SK-N-SH (cell line): ENCODE measurements around the gene CALHM5.

Source experiments
- CHD2 ChIP-seq: fragments of 150-350 bp; IDR thresholded peaks from 2 replicates; pipeline ENCODE4 v1.6.1; 2018; ENCODE audit warnings: low read length; ENCODE audit not compliant: partially characterized antibody
- ELF1 ChIP-seq: IDR thresholded peaks from 2 replicates; pipeline ENCODE4 v1.4.0; 2012
- EP300 ChIP-seq, 2 experiments: IDR thresholded peaks; 2 replicates each; pipeline versions ENCODE4 v1.4.0 to v1.6.1; 2012; ENCODE audit warnings: borderline replicate concordance in 1 of 2, low read depth in 1 of 2, low read length in 1 of 2
- GABPA ChIP-seq: IDR thresholded peaks from 2 replicates; pipeline ENCODE4 v1.4.0; 2012; ENCODE audit warnings: low read depth, mild to moderate bottlenecking
- NRF1 ChIP-seq: IDR thresholded peaks from 2 replicates; pipeline ENCODE4 v1.6.1; 2012; ENCODE audit warnings: low read depth, mild to moderate bottlenecking, low read length
- POLR2AphosphoS5 ChIP-seq: IDR thresholded peaks from 2 replicates; pipeline ENCODE4 v1.6.1; 2012; ENCODE audit warnings: low read depth, low read length
- RFX5 ChIP-seq: IDR thresholded peaks from 2 replicates; pipeline ENCODE4 v1.6.1; 2012; ENCODE audit warnings: mild to moderate bottlenecking, improper control_type of control experiment, low read length
- SMC3 ChIP-seq: IDR thresholded peaks from 2 replicates; pipeline ENCODE4 v1.6.1; 2012; ENCODE audit warnings: low read depth, low read length, improper control_type of control experiment
- TAF1 ChIP-seq: IDR thresholded peaks from 2 replicates; pipeline ENCODE4 v1.6.1; 2012; ENCODE audit warnings: low read depth, mild to moderate bottlenecking, low read length, moderate library complexity, borderline replicate concordance
- TF ChIP-seq, protein P1 (sequence below): fragments of 200-600 bp; sonication (generic); IDR thresholded peaks from 2 replicates; pipeline ENCODE4 v1.6.1; 2017; ENCODE audit warnings: antibody characterized with exemption, mild to moderate bottlenecking, moderate library complexity
- TF ChIP-seq, protein P2 (sequence below): IDR thresholded peaks from 2 replicates; pipeline ENCODE4 v1.6.1; 2012; ENCODE audit warnings: mild to moderate bottlenecking, low read depth, low read length, moderate library complexity

- TF ChIP-seq GABPA (no peak), NRF1 (no peak), RFX5 (no peak), SMC3 (no peak), EP300 (IDR thresholded peaks at IDR 0.05; ENCODE audit: borderline replicate concordance in 1 of 2, low read depth in 1 of 2, low read length in 1 of 2) (no peak), CHD2 (no peak), TAF1 (no peak), POLR2AphosphoS5 (no peak), ELF1 (no peak)
- TF ChIP-seq, protein P1, sequence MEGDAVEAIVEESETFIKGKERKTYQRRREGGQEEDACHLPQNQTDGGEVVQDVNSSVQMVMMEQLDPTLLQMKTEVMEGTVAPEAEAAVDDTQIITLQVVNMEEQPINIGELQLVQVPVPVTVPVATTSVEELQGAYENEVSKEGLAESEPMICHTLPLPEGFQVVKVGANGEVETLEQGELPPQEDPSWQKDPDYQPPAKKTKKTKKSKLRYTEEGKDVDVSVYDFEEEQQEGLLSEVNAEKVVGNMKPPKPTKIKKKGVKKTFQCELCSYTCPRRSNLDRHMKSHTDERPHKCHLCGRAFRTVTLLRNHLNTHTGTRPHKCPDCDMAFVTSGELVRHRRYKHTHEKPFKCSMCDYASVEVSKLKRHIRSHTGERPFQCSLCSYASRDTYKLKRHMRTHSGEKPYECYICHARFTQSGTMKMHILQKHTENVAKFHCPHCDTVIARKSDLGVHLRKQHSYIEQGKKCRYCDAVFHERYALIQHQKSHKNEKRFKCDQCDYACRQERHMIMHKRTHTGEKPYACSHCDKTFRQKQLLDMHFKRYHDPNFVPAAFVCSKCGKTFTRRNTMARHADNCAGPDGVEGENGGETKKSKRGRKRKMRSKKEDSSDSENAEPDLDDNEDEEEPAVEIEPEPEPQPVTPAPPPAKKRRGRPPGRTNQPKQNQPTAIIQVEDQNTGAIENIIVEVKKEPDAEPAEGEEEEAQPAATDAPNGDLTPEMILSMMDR: no peak
- TF ChIP-seq, protein P2, sequence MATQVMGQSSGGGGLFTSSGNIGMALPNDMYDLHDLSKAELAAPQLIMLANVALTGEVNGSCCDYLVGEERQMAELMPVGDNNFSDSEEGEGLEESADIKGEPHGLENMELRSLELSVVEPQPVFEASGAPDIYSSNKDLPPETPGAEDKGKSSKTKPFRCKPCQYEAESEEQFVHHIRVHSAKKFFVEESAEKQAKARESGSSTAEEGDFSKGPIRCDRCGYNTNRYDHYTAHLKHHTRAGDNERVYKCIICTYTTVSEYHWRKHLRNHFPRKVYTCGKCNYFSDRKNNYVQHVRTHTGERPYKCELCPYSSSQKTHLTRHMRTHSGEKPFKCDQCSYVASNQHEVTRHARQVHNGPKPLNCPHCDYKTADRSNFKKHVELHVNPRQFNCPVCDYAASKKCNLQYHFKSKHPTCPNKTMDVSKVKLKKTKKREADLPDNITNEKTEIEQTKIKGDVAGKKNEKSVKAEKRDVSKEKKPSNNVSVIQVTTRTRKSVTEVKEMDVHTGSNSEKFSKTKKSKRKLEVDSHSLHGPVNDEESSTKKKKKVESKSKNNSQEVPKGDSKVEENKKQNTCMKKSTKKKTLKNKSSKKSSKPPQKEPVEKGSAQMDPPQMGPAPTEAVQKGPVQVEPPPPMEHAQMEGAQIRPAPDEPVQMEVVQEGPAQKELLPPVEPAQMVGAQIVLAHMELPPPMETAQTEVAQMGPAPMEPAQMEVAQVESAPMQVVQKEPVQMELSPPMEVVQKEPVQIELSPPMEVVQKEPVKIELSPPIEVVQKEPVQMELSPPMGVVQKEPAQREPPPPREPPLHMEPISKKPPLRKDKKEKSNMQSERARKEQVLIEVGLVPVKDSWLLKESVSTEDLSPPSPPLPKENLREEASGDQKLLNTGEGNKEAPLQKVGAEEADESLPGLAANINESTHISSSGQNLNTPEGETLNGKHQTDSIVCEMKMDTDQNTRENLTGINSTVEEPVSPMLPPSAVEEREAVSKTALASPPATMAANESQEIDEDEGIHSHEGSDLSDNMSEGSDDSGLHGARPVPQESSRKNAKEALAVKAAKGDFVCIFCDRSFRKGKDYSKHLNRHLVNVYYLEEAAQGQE: no peak
These were observed 696 bp downstream of the CALHM5 start for GRCh38 chr6:116512111-116512559.
